Lower leg skin (tissue), 4 donors: ENCODE data around the gene N4BP2L1. TPM values are rescaled to one million over a fixed set of nuclear protein-coding genes. Genes with fewer than 3 reads are reported as not detected.

Source experiments
- DNase-seq, 2 donors: peaks; one replicate each; pipeline ENCODE4 v3.0.0-alpha.2; 2019; ENCODE audit warnings: low spot score in 2 of 2
- H3K4me3 ChIP-seq: fragments of 200-600 bp; sonication (generic); 2 replicates; pipeline ENCODE4 v1.5.1; 2017; ENCODE audit warnings: mild to moderate bottlenecking, low read depth; ENCODE audit not compliant: poor library complexity, severe bottlenecking
- CTCF ChIP-seq, 3 donors: fragments of 450-650 bp; IDR thresholded peaks; one replicate each; pipeline ENCODE4 v1.5.1; 2016; ENCODE audit warnings: antibody characterized with exemption in 3 of 3, mild to moderate bottlenecking in 3 of 3, moderate library complexity in 2 of 3
- POLR2A ChIP-seq, 2 donors: fragments of 450-650 bp; IDR thresholded peaks; one replicate each; pipeline ENCODE4 v1.6.1; 2016 to 2017; ENCODE audit warnings: antibody characterized with exemption in 2 of 2, mild to moderate bottlenecking in 1 of 2, moderate library complexity in 1 of 2
- WGBS, 2 donors: methylation state at CpG; one replicate each; pipeline ENCODE4 v1.1.5; 2018; 5-methylcytosine and 5-hydroxymethylcytosine counted together
- intact Hi-C: fragments of 100-400 bp; cut with DNase I; formaldehyde crosslinking; loops from one replicate; pipeline ENCODE4 v1.15.0; 2023; ENCODE audit warnings: low total_unique reads
- total RNA-seq, 4 donors: library from RNA; depleted of rRNA; stranded (reverse); fragments of >200 nt; gene quantifications; one replicate each; pipeline ENCODE4 v1.1.0, GENCODE V29; 2016

N4BP2L1 gene
- total RNA-seq, 4 donors from 2014 or later, result 29.8 to 66.0 (median 46.3) TPM

- WGBS, 2 donors, result 53 to 55% methylated on average over 27 of the region's 27 CpGs
- intact Hi-C loops, result no loop called here
- TF ChIP-seq POLR2A (IDR thresholded peaks at IDR 0.05), result no peak
- no peak for TF ChIP-seq CTCF (IDR thresholded peaks at IDR 0.05)
- no peak for DNase-seq
- no peak overlapping the region for H3K4me3 ChIP-seq
Observed at GRCh38 chr13:32409561-32410421, 18.1 kb downstream of the N4BP2L1 start.

GRCh38 chr13:32409001-32409313 is 19.0 kb downstream of the N4BP2L1 start:
- no peak for TF ChIP-seq CTCF (IDR thresholded peaks at IDR 0.05)
- no peak for TF ChIP-seq POLR2A (IDR thresholded peaks at IDR 0.05)
- WGBS, 2 donors, result 90 to 97% methylated on average over 6 of the region's 6 CpGs
- intact Hi-C loops, result no loop called here
- H3K4me3 ChIP-seq, result no peak overlapping the region
- no peak for DNase-seq

GRCh38 chr13:32408296-32409000 is 19.5 kb downstream of the N4BP2L1 start:
- H3K4me3 ChIP-seq, result no peak overlapping the region
- no peak for TF ChIP-seq POLR2A (IDR thresholded peaks at IDR 0.05)
- TF ChIP-seq CTCF (IDR thresholded peaks at IDR 0.05), result no peak
- WGBS, 2 donors, result 78 to 83% methylated on average over 9 of the region's 9 CpGs
- no peak for DNase-seq
- intact Hi-C loops, result no loop called here

- 94 to 95% methylated on average over 6 of the region's 6 CpGs for WGBS, 2 donors
Observed at GRCh38 chr13:32407854-32408253, 20.1 kb downstream of the N4BP2L1 start.

GRCh38 chr13:32403108-32403507 is 24.8 kb downstream of the N4BP2L1 start:
- TF ChIP-seq CTCF (IDR thresholded peaks at IDR 0.05) (no peak), POLR2A (IDR thresholded peaks at IDR 0.05) (no peak)
- WGBS, 2 donors, result 85 to 93% methylated on average over 4 of the region's 4 CpGs
- intact Hi-C loops, result no loop called here

More at GRCh38 chr13:32407854-32408253, 20.1 kb downstream of the N4BP2L1 start:
- no peak for DNase-seq
- H3K4me3 ChIP-seq, result no peak overlapping the region
- intact Hi-C loops, result no loop called here
- TF ChIP-seq POLR2A (IDR thresholded peaks at IDR 0.05) (no peak), CTCF (IDR thresholded peaks at IDR 0.05) (no peak)

More at GRCh38 chr13:32403108-32403507, 24.8 kb downstream of the N4BP2L1 start:
- H3K4me3 ChIP-seq, result no peak overlapping the region
- no peak for DNase-seq
